ENCODE measurements around the gene ABCA4.

The ABCA4 gene

DNA sequence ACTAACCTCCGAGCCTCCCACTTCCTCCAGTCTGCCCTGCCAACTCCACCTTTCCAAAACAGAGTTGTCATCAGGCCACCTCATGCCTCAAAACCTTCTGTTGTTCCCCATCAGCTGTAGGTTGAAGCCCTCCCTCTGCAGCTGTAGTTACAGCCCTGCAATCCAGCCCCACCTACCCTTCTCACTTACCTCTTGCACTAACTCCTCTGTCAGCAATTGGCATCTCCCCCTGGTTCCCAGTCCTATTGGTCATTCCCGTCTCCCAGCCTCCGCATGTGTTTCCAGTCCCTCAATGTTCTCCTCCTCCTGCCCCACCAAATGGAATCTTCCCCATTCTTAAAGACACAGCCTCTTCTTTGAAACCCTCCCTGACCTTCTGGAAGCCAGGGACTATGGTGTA, 111.6 kb downstream of the ABCA4 start:
- no peak overlapping the region for H2AK5ac ChIP-seq (ENCODE audit: low read depth, low read length)
- H3K14ac ChIP-seq (ENCODE audit: low read length), result no peak overlapping the region
- no peak overlapping the region for H4K91ac ChIP-seq (ENCODE audit: low read depth, low read length, poor library complexity)
- no peak overlapping the region for H3K27ac ChIP-seq (replicated peaks; ENCODE audit: low read length)
- H2BK15ac ChIP-seq (ENCODE audit: low read length), result no peak overlapping the region
- no peak overlapping the region for H3K4me2 ChIP-seq (ENCODE audit: insufficient read depth, low read length, poor library complexity, severe bottlenecking)
- H3K4me3 ChIP-seq (ENCODE audit: low read length in 2 of 2), result no peak overlapping the region
- H3K18ac ChIP-seq (ENCODE audit: low read length), result no peak overlapping the region
- H2AFZ ChIP-seq (ENCODE audit: low read length), result no peak overlapping the region
- peaks cover 0 to 21% (median 0%) of the 10 kb centered on the region in 3 experiments for H3K27me3 ChIP-seq (ENCODE audit: control insufficient read depth in 3 of 3, insufficient read depth in 3 of 3, low read depth in 1 of 3, low read length in 3 of 3)
- H2BK5ac ChIP-seq (ENCODE audit: low read length), result no peak overlapping the region
- H3K79me1 ChIP-seq (ENCODE audit: low read depth, low read length), result no peaks in the 10 kb centered on the region
- no peaks in the 10 kb centered on the region for H3K36me3 ChIP-seq (replicated peaks in 1 of 2; ENCODE audit: control insufficient read depth in 2 of 2, insufficient read depth in 2 of 2, low read length in 2 of 2)
- H2BK120ac ChIP-seq (ENCODE audit: low read depth, low read length), result no peak overlapping the region
- H2BK12ac ChIP-seq (ENCODE audit: low read length), result no peak overlapping the region
- no peak overlapping the region for H3K4ac ChIP-seq (ENCODE audit: low read length)
- H3K23ac ChIP-seq (ENCODE audit: low read depth, low read length, poor library complexity), result no peak overlapping the region
- DNase-seq (ENCODE audit: low spot score), result no peak
- peaks cover 7 to 10% of the 10 kb centered on the region in 2 donors for H3K4me1 ChIP-seq (ENCODE audit: control insufficient read depth in 2 of 2, insufficient read depth in 1 of 2, low read depth in 1 of 2, low read length in 2 of 2)
- H4K8ac ChIP-seq (ENCODE audit: low read depth, low read length), result no peak overlapping the region
- H3K9me3 ChIP-seq (replicated peaks in 1 of 2; ENCODE audit: control insufficient read depth in 2 of 2, insufficient read depth in 1 of 2, low read depth in 1 of 2, low read length in 2 of 2), result no peaks in the 10 kb centered on the region
- no peak overlapping the region for H3K9ac ChIP-seq (ENCODE audit: low read depth, low read length, poor library complexity)
- no CpG with 5 or more reads among the region's 3 CpGs for WGBS, 2 donors (ENCODE audit: extremely low coverage in 2 of 2, insufficient read length in 2 of 2, insufficient replicate concordance in 1 of 2)

DNA sequence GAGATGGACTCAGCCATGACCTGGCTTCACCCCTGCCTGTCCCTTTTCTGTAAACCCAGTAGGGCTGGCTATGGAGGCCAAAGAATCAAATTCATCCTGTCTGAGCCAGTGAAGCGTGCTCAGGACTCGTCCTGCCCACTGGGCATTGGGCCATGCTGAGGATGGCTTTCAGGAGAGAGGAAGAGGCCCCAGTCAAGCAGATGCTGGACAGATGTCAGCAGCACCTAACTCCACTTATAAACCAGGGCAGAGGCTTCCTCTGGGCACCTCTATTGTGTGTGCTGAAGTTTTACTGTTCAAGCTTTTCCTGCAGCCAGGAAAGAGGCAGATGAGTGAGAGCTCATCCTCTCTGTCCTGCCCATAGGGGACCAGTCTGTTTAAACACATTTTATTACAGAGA, 114.3 kb downstream of the ABCA4 start:
- no peak for DNase-seq (ENCODE audit: low spot score)
- H3K18ac ChIP-seq (ENCODE audit: low read length), result no peak overlapping the region
- no peak overlapping the region for H2BK15ac ChIP-seq (ENCODE audit: low read length)
- H2AK5ac ChIP-seq (ENCODE audit: low read depth, low read length), result no peak overlapping the region
- H3K9me3 ChIP-seq (replicated peaks in 1 of 2; ENCODE audit: control insufficient read depth in 2 of 2, insufficient read depth in 1 of 2, low read depth in 1 of 2, low read length in 2 of 2), result no peaks in the 10 kb centered on the region
- H3K4me1 ChIP-seq (ENCODE audit: control insufficient read depth in 2 of 2, insufficient read depth in 1 of 2, low read depth in 1 of 2, low read length in 2 of 2), result peaks cover 0 to 2% of the 10 kb centered on the region in 2 donors
- no CpG with 5 or more reads among the region's 2 CpGs for WGBS, 2 donors (ENCODE audit: extremely low coverage in 2 of 2, insufficient read length in 2 of 2, insufficient replicate concordance in 1 of 2)
- H3K27ac ChIP-seq (replicated peaks; ENCODE audit: low read length), result no peak overlapping the region
- no peak overlapping the region for H3K9ac ChIP-seq (ENCODE audit: low read depth, low read length, poor library complexity)
- H4K8ac ChIP-seq (ENCODE audit: low read depth, low read length), result no peak overlapping the region
- no peak overlapping the region for H3K4me3 ChIP-seq (ENCODE audit: low read length in 2 of 2)
- H2AFZ ChIP-seq (ENCODE audit: low read length), result no peak overlapping the region
- H3K36me3 ChIP-seq (replicated peaks in 1 of 2; ENCODE audit: control insufficient read depth in 2 of 2, insufficient read depth in 2 of 2, low read length in 2 of 2), result no peaks in the 10 kb centered on the region
- H2BK5ac ChIP-seq (ENCODE audit: low read length), result no peak overlapping the region
- no peak overlapping the region for H3K23ac ChIP-seq (ENCODE audit: low read depth, low read length, poor library complexity)
- H3K4me2 ChIP-seq (ENCODE audit: insufficient read depth, low read length, poor library complexity, severe bottlenecking), result no peak overlapping the region
- H3K79me1 ChIP-seq (ENCODE audit: low read depth, low read length), result no peaks in the 10 kb centered on the region
- H2BK12ac ChIP-seq (ENCODE audit: low read length), result no peak overlapping the region
- H3K27me3 ChIP-seq (ENCODE audit: control insufficient read depth in 3 of 3, insufficient read depth in 3 of 3, low read depth in 1 of 3, low read length in 3 of 3), result peaks cover 0 to 21% (median 0%) of the 10 kb centered on the region in 3 experiments
- H3K14ac ChIP-seq (ENCODE audit: low read length), result no peak overlapping the region
- H2BK120ac ChIP-seq (ENCODE audit: low read depth, low read length), result no peak overlapping the region
- no peak overlapping the region for H3K4ac ChIP-seq (ENCODE audit: low read length)
- H4K91ac ChIP-seq (ENCODE audit: low read depth, low read length, poor library complexity), result no peak overlapping the region

DNA sequence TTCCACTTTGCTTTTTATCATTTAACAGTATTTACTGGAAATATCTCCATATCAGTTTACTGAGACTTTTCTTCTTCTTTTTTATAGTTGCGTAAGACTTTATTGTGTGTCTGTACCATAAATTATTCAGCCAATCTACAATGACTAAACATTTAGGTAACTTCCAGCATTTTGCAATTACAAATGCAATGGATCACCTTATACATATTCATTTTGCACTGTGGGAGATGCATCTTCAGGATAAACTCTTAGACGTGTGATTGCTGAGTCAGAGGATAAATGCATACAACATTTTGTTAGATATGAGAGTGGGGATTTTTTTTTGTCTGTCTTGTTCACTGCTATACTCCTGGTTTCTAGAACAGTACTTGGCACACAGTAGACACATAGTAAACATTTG, 116.0 kb downstream of the ABCA4 start:
- Histone ChIP-seq H3K4me1 (ENCODE audit: control insufficient read depth in 2 of 2, insufficient read depth in 1 of 2, low read depth in 1 of 2, low read length in 2 of 2) (no peaks in the 10 kb centered on the region), H2AFZ (ENCODE audit: low read length) (no peak overlapping the region), H3K4me2 (ENCODE audit: insufficient read depth, low read length, poor library complexity, severe bottlenecking) (no peak overlapping the region), H3K4me3 (ENCODE audit: low read length in 2 of 2) (no peak overlapping the region), H3K4ac (ENCODE audit: low read length) (no peak overlapping the region), H3K9ac (ENCODE audit: low read depth, low read length, poor library complexity) (no peak overlapping the region), H3K27ac (replicated peaks; ENCODE audit: low read length) (no peak overlapping the region), H3K79me1 (ENCODE audit: low read depth, low read length) (no peaks in the 10 kb centered on the region), H2BK5ac (ENCODE audit: low read length) (no peak overlapping the region), H2BK120ac (ENCODE audit: low read depth, low read length) (no peak overlapping the region), H4K91ac (ENCODE audit: low read depth, low read length, poor library complexity) (no peak overlapping the region), H3K9me3 (replicated peaks in 1 of 2; ENCODE audit: control insufficient read depth in 2 of 2, insufficient read depth in 1 of 2, low read depth in 1 of 2, low read length in 2 of 2) (no peaks in the 10 kb centered on the region), H3K23ac (ENCODE audit: low read depth, low read length, poor library complexity) (no peak overlapping the region), H2AK5ac (ENCODE audit: low read depth, low read length) (no peak overlapping the region), H4K8ac (ENCODE audit: low read depth, low read length) (no peak overlapping the region), H2BK15ac (ENCODE audit: low read length) (no peak overlapping the region), H3K27me3 (ENCODE audit: control insufficient read depth in 3 of 3, insufficient read depth in 3 of 3, low read depth in 1 of 3, low read length in 3 of 3) (peaks cover 0 to 25% (median 0%) of the 10 kb centered on the region in 3 experiments), H3K36me3 (replicated peaks in 1 of 2; ENCODE audit: control insufficient read depth in 2 of 2, insufficient read depth in 2 of 2, low read length in 2 of 2) (no peaks in the 10 kb centered on the region), H3K18ac (ENCODE audit: low read length) (no peak overlapping the region), H3K14ac (ENCODE audit: low read length) (no peak overlapping the region), H2BK12ac (ENCODE audit: low read length) (no peak overlapping the region)
- WGBS, 2 donors (ENCODE audit: extremely low coverage in 2 of 2, insufficient read length in 2 of 2, insufficient replicate concordance in 1 of 2), result no CpG with 5 or more reads among the region's 2 CpGs
- DNase-seq (ENCODE audit: low spot score), result no peak

GRCh38 chr1:94002046-94002787, 118.7 kb downstream of the ABCA4 start:
- no CpG with 5 or more reads among the region's 14 CpGs for WGBS, 2 donors (ENCODE audit: extremely low coverage in 2 of 2, insufficient read length in 2 of 2, insufficient replicate concordance in 1 of 2)
- no peak overlapping the region for H2BK120ac ChIP-seq (ENCODE audit: low read depth, low read length)
- no peak overlapping the region for H2AK5ac ChIP-seq (ENCODE audit: low read depth, low read length)
- H2BK5ac ChIP-seq (ENCODE audit: low read length), result no peak overlapping the region
- H3K4me3 ChIP-seq (ENCODE audit: low read length in 2 of 2), result no peak overlapping the region
- no peak overlapping the region for H4K91ac ChIP-seq (ENCODE audit: low read depth, low read length, poor library complexity)
- no peak overlapping the region for H3K18ac ChIP-seq (ENCODE audit: low read length)
- DNase-seq (ENCODE audit: low spot score), result no peak
- H3K4ac ChIP-seq (ENCODE audit: low read length), result no peak overlapping the region
- no peaks in the 10 kb centered on the region for H3K36me3 ChIP-seq (replicated peaks in 1 of 2; ENCODE audit: control insufficient read depth in 2 of 2, insufficient read depth in 2 of 2, low read length in 2 of 2)
- no peaks in the 10 kb centered on the region for H3K79me1 ChIP-seq (ENCODE audit: low read depth, low read length)
- H2BK12ac ChIP-seq (ENCODE audit: low read length), result no peak overlapping the region
- H4K8ac ChIP-seq (ENCODE audit: low read depth, low read length), result no peak overlapping the region
- H2AFZ ChIP-seq (ENCODE audit: low read length), result no peak overlapping the region
- no peak overlapping the region for H3K4me2 ChIP-seq (ENCODE audit: insufficient read depth, low read length, poor library complexity, severe bottlenecking)
- H3K14ac ChIP-seq (ENCODE audit: low read length), result no peak overlapping the region
- H3K23ac ChIP-seq (ENCODE audit: low read depth, low read length, poor library complexity), result no peak overlapping the region
- no peak overlapping the region for H2BK15ac ChIP-seq (ENCODE audit: low read length)
- no peak overlapping the region for H3K27ac ChIP-seq (replicated peaks; ENCODE audit: low read length)
- H3K27me3 ChIP-seq (ENCODE audit: control insufficient read depth in 3 of 3, insufficient read depth in 3 of 3, low read depth in 1 of 3, low read length in 3 of 3), result peaks cover 0 to 16% (median 0%) of the 10 kb centered on the region in 3 experiments
- no peaks in the 10 kb centered on the region for H3K9me3 ChIP-seq (replicated peaks in 1 of 2; ENCODE audit: control insufficient read depth in 2 of 2, insufficient read depth in 1 of 2, low read depth in 1 of 2, low read length in 2 of 2)
- no peak overlapping the region for H3K9ac ChIP-seq (ENCODE audit: low read depth, low read length, poor library complexity)
- no peaks in the 10 kb centered on the region for H3K4me1 ChIP-seq (ENCODE audit: control insufficient read depth in 2 of 2, insufficient read depth in 1 of 2, low read depth in 1 of 2, low read length in 2 of 2)

Data from neuronal stem cell (in vitro differentiated cells).